Fibroblast of pulmonary artery (primary cell): ENCODE results near the gene RELL1.
A peak's percentile ranks its signal among the peaks of the same experiment; 100 is the strongest.

Experiments
- DNase-seq: peaks from one replicate; pipeline ENCODE4 v3.0.0-alpha.2; 2010; ENCODE audit warnings: low read depth
- H3K4me3 ChIP-seq: replicated peaks from 2 replicates; pipeline ENCODE4 v1.5.1; 2011; ENCODE audit warnings: low read depth, mild to moderate bottlenecking, control low read depth, low read length, moderate library complexity
- CTCF ChIP-seq: IDR thresholded peaks from 2 replicates; pipeline ENCODE4 v1.5.1; 2011; ENCODE audit warnings: mild to moderate bottlenecking, control low read depth, low read length, inconsistent platforms; ENCODE audit errors: missing control alignments

The RELL1 gene

GRCh38 chr4:37717576-37717975 lies 31.4 kb upstream of the RELL1 start:
- no peak for TF ChIP-seq CTCF
- peak; percentile 73 for DNase-seq
- no peak overlapping the region for H3K4me3 ChIP-seq

- peak; percentile 49 for DNase-seq
- H3K4me3 ChIP-seq: no peak overlapping the region
- no peak for TF ChIP-seq CTCF
Measured at GRCh38 chr4:37715889-37716402, 29.8 kb upstream of the RELL1 start.

- DNase-seq: no peak
- no peak overlapping the region for H3K4me3 ChIP-seq
- no peak for TF ChIP-seq CTCF
Measured at GRCh38 chr4:37710491-37710890, 24.3 kb upstream of the RELL1 start.

- no peak for DNase-seq
- H3K4me3 ChIP-seq: no peak overlapping the region
- TF ChIP-seq CTCF: no peak
Measured at GRCh38 chr4:37706032-37706431, 19.9 kb upstream of the RELL1 start.

GRCh38 chr4:37705571-37705970 lies 19.4 kb upstream of the RELL1 start:
- H3K4me3 ChIP-seq: no peak overlapping the region
- DNase-seq: no peak
- TF ChIP-seq CTCF: no peak

GRCh38 chr4:37699868-37700481 lies 13.8 kb upstream of the RELL1 start:
- TF ChIP-seq CTCF: no peak
- no peak overlapping the region for H3K4me3 ChIP-seq
- no peak for DNase-seq

GRCh38 chr4:37697566-37697965 lies 11.4 kb upstream of the RELL1 start:
- TF ChIP-seq CTCF: no peak
- H3K4me3 ChIP-seq: no peak overlapping the region
- DNase-seq: no peak
